Measurements from ENCODE around the gene NBR1.
"Not testable (repeated sequence)": the region's sequence is repeated elsewhere in the genome, so short reads cannot be mapped to it uniquely, and the experiment has no call there.

Gene NBR1

DNA sequence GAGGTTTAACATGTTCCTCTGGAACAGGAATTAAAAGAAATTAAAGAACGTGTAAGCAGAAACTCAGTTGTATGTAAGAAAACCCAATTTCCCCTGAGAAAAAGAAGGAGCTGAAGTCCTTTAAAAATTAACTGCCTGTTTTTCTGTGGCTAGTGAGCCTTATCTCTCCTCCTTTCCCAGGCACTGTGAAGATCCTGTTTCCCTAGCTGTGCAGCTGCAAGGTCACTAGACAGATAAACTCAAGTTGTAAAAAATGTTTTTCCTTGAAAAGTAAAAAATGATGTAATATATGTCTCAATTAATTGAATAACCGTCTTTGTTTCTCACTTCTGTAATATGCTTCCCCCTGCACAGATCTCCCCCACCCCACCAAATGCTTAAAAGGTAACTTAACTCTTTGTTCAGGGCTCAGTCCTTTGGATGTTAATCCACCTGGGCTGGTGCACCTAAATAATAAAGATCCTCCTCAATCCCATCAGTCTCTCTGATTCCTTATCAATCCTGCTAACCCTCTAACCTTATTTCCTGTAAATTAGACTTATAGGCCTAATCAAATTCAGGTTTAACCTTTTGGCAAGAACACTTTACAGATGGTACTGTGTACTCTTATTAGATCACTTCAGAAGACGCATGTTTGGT, 17.7 kb upstream of the NBR1 start:
- not testable (repeated sequence) for DNase-seq (ENCODE audit: low read depth in 2 of 2, low spot score in 1 of 2)

DNA sequence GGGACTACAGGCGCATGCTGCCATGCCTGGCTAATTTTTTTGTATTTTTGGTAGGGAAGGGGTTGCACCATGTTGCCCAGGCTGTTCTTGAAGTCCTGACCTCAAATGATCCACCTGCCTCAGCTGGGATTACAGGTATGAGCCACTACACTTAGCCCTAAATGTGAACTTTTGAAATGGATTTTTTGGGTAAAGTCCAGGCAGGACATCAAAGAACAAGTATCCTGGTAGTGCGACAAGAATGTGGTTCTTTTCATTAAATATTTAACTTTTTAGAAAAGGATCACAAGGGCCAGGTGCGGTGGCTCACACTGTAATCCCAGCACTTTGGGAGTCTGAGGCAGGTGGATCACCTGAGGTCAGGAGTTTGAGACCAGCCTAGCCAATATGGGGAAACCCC, 15.3 kb upstream of the NBR1 start:
- DNase-seq (ENCODE audit: low read depth in 2 of 2, low spot score in 1 of 2) = no peak

DNA sequence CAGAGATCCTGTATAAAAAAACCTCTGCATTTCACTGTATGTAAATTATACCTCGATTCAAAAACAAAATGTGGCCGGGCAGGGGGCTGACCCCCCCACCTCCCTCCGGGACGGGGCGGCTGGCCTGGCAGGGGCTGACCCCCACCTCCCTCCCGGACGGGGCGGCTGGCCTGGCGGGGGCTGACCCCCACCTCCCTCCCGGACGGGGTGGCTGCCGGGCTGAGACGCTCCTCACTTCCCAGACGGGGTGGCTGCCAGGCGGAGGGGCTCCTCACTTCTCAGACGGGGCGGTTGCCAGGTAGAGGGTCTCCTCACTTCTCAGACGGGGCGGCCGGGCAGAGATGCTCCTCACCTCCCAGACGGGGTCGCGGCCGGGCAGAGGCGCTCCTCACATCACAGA, 11.8 kb upstream of the NBR1 start:
- DNase-seq (ENCODE audit: low read depth in 2 of 2, low spot score in 1 of 2) = not testable (repeated sequence)

DNA sequence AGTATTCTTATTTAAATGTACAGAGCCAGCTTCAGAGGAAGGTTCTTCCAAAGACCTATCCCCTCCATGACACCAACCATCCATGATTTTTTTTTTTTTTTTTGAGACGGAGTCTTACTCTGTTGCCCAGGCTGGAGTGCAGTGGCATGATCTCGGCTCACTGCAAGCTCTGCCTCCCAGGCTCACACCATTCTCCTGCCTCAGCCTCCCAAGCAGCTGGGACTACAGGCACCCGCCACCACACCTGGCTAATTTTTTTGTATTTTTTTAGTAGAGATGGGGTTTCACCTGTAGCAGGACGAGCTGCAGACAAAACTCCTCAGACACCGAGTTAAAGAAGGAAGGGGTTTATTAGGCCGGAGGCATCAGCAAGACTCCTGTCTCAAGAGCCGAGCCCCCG, 11.1 kb upstream of the NBR1 start:
- not testable (repeated sequence) for DNase-seq (ENCODE audit: low read depth in 2 of 2, low spot score in 1 of 2)

DNA sequence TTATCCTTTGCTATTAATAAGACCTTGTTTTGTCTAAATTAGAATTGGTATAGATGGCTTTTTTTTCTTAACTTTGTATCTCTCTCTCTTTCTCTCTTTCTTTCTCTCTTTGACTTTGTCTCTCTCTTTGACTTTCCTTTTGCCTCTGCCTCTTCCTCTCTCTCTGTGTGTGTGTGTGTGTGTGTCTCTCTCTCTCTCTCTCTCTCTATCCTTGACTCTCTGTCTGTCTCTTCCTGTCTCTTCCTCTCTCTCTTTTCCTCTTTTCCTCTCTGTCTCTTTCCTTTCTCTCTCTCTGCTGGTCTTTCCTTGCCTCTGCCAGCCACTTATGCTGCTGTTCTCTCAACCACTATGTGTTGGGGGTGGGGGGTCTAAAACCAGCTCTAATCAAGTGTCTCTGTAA, 5.0 kb upstream of the NBR1 start:
- not testable (repeated sequence) for DNase-seq (ENCODE audit: low read depth in 2 of 2, low spot score in 1 of 2)

DNA sequence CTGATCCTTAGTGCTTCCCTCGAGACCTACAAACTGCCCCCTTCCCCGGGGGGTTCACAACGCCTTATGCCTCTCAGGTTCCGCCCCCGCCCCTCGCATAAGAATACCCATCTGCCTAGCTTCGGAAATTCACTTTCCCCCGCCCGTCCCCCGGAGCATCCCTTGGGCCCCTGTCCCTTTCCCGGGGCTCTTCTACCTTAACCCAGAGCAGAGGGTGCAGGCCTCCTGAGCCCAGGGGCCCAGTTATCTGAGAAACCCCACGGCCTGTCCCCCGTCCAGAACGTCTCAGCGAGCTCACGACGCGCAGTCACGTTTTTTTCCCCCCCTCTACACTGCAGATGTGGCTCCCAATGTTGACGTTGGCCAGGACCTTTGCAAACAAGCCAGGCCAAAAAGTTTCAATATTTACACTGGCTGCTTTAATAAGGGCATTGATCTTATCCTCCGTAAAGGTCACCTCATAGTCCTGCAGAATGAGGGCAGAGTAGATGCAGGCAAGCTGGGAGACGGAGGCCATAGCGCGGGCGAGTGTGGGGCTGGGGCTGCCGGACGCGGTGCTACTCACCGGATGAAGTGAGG, 1.4 kb upstream of the NBR1 start:
- no peak for DNase-seq (ENCODE audit: low read depth in 2 of 2, low spot score in 1 of 2)

DNA sequence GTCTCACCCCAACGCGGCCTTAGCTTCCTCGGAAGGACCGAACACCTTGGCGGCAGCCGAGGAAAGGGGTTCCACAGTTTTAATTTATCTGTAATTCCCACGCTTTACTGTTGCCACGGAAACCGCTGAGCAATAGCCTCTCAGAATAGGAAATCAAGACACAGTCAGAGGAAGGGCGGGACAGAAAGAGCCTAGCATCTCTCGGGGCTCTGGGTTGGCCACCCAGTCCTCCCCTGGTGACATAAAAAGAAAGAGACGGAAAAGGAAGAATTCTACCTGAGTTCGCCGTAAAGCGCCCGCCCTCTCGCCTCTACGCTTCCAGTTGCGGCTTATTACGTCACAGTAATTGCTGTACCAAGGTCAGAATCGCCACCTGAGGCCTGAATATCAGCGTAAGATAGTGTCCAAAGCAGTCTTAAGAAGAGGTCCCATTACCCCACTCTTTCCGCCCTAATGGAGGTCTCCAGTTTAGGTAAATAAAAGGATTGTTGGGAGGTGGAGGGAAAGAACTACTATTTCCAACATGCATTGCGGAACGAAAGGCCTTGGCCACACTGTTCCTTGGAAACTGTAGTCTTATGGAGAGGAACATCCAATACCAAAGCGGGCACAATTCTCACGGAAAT, 761 bp upstream of the NBR1 start:
- DNase-seq (ENCODE audit: low read depth in 2 of 2, low spot score in 1 of 2) = peak; percentile 60 to 76

DNA sequence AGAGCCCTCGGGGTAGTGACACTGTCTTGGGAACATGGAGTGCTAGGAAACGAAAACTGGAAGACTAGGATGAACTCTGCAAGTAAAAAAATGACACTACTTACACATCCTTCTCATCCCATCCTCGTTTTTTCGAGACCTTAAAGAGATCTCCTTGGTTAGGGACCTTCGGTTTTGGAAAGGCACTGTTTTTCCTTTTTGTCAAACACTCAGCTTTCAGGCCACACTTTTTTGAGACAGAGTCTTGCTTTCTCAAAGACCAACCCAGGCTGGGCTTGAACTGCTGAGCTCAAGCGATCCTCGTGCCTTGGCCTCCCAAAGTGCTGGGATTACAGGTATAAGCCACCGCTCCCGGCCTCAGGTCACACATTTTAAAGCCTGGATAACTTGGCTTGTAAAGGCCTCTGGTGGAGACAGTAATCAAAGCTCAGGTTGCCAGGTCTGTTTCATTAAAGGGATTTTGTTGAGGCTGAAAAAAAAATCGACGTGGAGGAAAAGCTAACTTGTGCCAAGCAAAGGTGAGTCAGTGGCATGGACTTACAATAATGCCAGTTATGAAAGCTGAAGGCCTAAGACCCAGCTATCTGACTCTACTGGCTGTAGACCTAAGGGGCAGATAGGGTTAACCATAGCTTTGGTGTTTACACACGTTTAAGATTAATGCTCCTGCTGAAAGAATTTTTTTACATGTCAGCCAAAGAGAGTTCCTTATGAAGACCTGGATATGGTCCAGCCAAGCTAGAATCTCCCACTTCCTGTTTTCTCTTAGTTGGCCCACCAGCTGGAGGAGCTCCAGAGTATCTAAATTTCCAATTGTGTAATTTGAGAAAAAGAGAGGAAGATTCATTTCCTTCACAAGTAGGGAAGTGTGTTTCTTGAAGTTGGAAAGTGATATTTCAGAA, 823 bp downstream of the NBR1 start:
- DNase-seq (ENCODE audit: low read depth in 2 of 2, low spot score in 1 of 2) = no peak

DNA sequence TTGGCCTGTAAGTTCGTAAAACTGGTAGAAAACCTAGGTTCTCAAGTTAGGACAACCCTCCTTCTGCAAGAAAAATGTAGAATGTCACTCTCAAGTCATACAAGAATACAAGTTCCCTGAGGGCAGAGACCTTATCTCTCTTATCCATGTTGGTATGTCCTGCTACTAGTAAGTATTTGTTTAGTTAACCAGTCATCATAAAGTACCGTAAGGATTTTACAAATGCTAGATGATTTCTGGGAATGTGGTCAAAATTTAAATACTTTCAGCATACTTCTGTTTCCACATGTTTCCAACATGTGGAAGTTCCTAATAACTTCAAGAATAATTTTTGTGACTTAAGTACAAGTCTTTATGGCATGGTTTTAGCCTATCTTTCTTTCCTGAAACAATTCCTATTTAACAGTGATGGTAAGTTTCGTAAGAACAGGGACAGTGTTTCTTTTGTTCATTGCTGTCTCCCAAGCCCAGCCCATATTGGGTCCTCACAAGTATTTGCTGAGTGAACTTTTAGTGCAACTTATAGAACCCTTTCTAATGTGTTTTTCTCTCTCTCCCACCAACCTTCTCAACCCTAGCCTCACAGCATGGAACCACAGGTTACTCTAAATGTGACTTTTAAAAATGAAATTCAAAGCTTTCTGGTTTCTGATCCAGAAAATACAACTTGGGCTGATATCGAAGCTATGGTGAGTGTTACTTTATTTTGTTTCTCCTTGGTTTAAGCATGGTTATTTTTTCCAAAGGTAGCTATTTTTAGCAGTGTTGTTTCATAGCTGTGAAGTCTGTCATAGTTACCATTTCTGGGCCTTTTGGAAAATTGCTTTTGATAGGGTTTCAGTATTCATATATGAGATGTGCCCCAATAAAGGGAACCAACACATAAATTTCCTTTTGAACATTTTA, 4.5 kb downstream of the NBR1 start:
- DNase-seq (ENCODE audit: low read depth in 2 of 2, low spot score in 1 of 2) = no peak

DNA sequence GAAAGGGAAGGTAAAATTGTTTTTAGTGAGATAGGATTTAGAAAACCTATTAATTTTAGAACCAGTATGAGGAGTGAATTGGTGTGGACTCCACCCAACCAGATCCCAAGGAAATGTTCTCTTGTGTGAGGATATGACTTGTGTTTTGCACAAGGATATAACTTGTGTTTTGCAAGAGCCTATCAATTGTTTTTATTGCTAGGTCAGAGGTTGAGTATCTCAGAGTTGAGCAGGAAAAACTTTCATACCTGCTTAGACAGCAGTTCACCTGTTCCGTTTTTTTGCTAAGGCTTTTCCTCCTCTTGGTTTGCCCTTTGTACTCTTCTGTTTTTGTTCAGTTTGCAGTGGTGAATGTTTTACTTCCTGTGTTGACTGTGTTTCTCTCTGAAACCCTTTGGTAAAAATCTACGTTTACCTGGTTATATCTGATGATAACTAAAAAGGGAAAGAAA, 5.1 kb downstream of the NBR1 start:
- no peak for DNase-seq (ENCODE audit: low read depth in 2 of 2, low spot score in 1 of 2)

DNA sequence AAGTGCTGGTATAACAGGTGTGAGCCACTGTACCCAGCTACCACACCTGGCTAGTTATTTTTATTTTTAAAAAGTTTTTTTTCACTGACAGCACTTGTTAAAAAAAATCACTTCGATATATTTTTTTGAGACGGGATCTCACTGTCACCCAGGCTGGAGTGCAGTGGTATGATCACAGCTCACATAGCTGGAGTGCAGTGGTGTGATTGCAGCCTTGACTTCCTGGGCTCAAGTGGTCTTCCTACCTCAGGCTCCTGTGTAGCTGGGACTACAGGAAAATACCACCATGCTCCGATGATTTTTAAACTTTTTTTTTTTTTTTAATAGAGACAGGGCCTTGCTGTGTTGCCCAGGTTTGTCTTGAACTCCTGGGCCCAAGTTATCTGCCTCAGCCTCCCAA, 12.9 kb downstream of the NBR1 start:
- no peak for DNase-seq (ENCODE audit: low read depth in 2 of 2, low spot score in 1 of 2)

DNA sequence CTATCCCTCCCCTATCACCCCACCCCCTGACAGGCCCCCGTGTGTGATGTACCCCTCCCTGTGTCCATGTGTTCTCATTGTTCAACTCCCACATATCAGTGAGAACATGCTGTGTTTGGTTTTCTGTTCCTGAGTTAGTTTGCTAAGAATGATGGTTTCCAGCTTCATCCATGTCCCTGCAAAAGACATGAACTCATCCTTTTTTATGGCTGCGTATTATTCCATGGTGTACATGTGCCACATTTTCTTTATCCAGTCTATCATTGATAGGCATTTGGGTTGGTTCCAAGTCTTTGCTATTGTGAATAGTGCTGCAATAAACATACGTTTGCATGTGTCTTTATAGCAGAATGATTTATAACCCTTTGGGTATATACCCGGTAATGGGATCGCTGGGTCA, 15.6 kb downstream of the NBR1 start:
- not testable (repeated sequence) for DNase-seq (ENCODE audit: low read depth in 2 of 2, low spot score in 1 of 2)

DNA sequence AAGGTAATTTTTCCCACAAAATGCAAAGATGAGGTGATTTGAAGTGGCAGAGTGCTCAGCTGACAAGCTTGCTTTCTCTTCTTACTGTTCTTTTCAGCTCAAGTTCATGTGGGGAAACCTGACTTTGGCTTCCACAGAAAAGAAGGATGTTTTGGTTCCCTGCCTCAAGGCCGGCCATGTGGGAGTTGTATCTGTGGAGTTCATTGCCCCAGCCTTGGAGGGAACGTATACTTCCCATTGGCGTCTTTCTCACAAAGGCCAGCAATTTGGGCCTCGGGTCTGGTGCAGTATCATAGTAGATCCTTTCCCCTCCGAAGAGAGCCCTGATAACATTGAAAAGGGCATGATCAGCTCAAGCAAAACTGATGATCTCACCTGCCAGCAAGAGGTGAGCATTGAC, 22.2 kb downstream of the NBR1 start:
- DNase-seq (ENCODE audit: low read depth in 2 of 2, low spot score in 1 of 2) = no peak

DNA sequence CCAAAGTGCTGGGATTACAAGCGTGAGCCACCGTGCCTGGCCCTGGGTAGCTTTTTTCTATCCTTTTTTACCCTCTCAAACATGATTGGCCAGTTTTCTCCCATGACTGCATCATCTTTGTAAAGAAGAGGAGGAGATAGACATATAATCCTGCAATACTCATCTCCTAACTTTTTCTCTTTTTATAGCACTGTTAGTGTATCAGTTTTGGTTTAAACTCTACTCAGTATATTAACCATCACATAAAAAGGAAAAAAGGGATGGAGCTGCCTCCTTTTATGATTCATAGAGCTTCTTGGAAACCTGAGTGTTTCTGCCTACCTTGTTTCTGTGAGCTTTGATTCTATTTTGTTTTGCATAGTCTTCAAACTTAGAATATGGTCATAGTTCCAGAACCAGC, 28.6 kb downstream of the NBR1 start:
- no peak for DNase-seq (ENCODE audit: low read depth in 2 of 2, low spot score in 1 of 2)

DNA sequence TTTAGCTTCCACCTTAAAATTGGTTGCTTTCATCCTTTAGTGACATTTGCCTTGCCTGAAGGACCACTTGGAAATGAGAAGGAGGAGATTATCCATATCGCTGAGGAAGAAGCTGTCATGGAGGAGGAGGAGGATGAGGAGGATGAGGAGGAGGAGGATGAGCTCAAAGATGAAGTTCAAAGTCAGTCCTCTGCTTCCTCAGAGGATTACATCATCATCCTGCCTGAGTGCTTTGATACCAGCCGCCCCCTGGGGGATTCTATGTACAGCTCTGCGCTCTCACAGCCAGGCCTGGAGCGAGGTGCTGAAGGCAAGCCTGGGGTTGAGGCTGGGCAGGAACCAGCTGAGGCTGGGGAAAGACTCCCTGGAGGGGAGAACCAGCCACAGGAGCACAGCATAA, 29.1 kb downstream of the NBR1 start:
- no peak for DNase-seq (ENCODE audit: low read depth in 2 of 2, low spot score in 1 of 2)

DNA sequence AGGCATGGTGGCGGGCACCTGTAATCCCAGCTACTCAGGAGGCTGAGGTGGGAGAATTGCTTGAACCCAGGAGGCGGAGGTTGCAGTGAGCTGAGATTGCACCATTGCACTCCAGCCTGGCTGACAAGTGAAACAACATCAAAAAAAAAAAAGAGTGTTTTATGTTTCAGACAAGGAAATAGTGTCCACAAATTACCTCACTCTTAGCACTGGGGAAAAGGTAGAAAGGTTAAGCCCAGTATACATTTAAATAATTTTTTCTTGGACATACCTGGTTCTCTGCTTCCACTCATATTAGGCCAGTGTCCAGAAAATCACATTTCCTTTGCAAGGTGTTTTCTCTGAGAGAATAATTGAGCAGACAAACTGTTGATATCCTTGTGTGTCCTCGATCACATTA, 32.0 kb downstream of the NBR1 start:
- not testable (repeated sequence) for DNase-seq (ENCODE audit: low read depth in 2 of 2, low spot score in 1 of 2)

DNA sequence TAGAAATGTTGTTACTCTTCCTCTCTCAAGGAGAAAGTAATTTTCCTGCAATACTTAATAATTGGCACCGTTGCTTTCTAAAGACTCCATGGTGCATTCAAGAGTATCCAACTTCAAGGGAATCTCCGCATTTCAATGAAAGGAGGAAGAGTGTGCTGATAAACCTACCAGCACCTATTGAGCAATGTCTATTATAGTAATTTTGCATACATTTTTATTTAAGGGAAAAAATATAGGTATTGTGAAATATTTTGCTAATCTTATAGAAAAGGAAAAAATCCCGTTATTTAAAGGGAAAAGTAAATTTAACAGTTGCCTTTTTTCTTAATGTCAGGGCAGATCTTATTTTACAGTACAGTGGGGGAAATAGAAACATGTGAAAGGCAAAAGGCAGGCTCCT, 39.6 kb downstream of the NBR1 start:
- no peak for DNase-seq (ENCODE audit: low read depth in 2 of 2, low spot score in 1 of 2)

DNA sequence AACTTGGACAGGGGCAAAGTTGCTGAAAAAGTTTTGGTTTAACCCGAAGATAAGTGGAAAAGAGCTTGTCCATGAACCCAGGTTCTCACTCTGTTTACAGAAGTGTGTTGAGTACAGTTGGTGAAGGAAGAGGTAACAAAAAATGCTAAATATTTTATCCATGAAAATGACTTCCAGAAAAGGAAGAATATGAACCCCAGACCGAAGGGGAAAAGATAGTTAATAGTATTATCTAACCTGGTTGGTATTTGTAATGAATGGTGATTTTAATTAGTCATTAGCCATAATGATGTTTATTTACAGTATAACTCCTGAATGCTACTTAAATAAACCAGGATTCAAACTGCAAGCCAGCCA, 40.1 kb downstream of the NBR1 start:
- DNase-seq (ENCODE audit: low read depth in 2 of 2, low spot score in 1 of 2) = no peak

DNA sequence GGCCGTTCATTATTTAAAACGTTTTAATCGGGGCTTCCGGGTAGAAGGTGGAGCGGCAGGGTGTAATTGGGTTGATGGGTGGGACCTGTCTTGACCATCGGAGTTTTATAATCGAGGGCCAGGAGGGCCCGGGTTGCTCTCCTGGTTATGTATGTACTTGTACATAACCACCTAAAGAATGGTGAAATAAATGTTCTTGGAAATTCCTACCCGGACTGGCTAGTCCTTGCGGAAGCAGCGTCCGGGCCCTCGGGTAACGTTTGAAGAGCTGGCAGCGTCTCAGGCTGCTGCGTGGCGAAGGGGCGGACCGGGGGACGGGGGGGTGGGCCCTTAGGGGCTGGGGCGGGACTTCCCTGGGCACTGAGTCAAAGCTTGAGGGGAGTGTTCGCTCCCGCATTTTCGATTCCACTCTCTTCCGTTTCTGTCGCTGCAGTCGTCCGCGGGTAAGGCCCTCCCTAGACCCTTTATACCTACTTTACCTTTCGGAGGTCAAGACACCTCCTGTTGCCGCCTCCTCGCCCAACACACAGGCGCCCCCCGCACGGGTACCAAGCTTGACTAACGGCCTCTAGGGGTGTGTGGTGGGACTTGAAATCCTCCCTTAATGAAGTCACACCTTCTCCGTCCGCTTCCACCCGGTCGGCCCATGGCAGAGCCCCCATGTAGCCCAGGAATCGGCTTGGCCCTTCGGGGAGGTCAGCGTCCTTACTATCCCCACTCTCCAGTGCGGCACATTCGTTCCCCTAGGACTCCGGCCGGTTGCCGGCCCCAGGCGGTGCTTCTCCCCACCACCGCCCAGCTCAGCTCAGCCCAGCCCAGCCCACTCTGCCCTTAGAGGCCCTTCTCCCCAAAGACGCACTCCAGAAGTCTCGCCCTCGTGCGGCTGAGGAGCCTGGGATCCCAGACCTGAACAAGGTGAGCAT, 40.7 kb downstream of the NBR1 start, which contains the start of gene TMEM106A:
TMEM106A (plus strand) TSS at position 396 of the 923 bp plus-strand sequence. CDS start 1,167 bp downstream, outside the sequence.
- peak; percentile 43 to 56 for DNase-seq (ENCODE audit: low read depth in 2 of 2, low spot score in 1 of 2)
